GM21515 (cell line): ENCODE measurements around the gene NELFB.
"Not testable (repeated sequence)": the region's sequence is repeated elsewhere in the genome, so short reads cannot be mapped to it uniquely, and the experiment has no call there.

Source experiments
- ATAC-seq: cut with Tn5 transposase; IDR thresholded peaks from one replicate; pipeline ENCODE4 v1.9.1; 2021; ENCODE audit not compliant: unreplicated experiment

The NELFB gene

DNA sequence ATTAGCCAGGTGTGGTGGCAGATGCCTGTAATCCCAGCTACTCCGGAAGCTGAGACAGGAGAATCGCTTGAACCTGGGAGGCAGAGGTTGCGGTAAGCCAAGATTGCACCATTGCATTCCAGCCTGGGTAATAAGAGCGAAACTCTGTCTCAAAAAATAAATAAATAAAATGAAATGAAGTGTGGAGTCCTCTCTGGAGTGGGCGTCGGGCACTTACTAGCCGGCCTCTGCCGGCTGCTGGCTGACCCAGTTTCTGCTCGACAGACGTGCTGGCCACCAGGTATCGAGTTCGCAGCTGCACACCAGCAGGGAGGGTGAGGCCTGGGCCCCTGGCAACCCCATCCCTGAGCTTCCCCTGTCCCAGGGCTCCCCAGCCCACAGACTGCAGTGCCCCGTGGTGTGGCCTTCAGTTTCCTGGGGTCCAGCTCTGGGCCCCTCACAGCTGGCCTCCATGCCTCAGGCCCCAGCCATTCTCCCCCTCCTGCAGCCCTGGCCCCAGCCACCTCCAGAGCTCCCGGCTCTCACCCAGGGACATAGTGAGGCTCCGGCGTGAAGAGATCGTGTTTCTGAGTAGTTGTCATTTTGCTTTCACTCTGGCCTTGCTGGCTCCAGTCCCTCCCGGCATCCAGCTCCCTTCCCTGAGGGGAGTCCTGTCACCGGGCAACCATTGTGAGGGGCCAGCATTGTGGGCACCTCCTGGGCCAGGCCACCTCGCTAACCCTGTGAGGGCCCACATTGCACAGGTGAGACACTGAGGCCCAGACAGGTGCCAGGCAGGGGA is 7.8 kb upstream of the NELFB start:
- no peak for ATAC-seq

DNA sequence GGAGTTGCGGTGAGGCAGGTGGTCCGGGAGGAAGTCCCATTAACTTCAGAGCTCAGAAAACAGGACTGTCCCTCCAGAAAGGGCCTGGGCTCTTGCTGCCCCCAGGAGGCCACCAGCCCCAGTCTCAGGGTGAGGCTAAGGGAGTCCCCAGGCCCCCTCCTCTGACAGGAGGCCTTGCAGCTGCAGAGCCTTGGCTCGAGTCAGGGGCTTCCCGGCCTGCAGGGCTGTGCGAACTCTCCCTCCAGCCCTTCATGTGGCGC is 7.3 kb upstream of the NELFB start:
- ATAC-seq: no peak

DNA sequence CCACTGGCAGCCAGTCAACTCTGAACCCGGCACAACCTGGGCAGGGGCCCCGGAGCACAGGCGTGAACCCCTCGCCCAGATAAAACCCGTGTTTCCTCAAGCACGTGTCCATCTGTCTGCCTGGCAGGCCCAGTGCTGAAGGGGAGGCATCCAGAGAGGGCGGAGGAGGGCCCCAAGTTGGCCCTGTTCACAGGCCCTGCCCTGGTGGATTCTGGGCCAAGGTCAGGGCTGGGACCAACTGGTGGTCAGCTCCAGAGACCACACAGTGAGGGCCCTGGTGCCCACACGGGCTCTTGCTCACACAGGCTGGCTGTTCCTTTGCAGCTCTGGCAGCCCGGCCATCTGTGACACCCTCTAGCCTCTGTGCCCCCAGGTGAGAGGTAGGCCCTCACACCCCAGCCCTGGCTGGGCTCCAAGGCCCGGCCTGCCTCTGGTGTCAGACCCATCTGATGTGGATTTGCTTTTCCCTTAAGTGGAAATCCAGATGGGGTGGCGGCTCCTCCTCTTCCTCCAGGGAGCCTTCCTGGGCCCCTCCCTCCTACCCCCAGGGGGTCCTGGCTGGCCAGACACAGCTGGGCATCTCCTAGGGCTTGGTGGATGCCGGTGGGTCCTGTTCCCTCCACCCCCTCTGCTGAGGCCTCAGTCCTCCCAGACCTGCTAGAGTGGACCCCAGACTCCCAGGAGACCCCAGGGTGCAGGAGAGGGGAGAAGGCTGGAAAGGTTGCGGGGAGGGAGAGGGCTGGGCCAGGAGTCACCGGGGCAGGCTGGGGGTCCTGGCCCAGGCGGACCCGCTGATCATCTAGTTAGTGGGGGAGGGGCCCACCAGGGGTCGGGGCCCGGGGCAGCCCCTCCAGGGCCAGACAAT is 4.6 kb upstream of the NELFB start:
- no peak for ATAC-seq

DNA sequence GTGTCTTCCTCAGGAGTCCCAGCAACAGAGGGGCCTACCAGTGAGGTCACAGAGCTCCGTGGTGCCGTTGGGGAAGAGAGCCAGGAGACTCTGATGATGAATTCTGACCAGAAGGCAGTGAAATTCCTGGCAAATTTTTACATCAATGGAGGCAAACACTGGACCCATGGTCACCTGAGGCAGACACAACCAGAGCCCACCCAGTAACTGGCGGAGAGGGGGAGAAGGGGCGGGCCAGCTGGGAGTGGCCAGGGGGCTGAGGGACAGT is 4.0 kb upstream of the NELFB start, which contains the start of gene STPG3:
Gene STPG3, plus strand, starts transcription at position 93 of the 268 bp plus-strand sequence. Its CDS starts 1 bp downstream, at position 94.
- no peak for ATAC-seq

DNA sequence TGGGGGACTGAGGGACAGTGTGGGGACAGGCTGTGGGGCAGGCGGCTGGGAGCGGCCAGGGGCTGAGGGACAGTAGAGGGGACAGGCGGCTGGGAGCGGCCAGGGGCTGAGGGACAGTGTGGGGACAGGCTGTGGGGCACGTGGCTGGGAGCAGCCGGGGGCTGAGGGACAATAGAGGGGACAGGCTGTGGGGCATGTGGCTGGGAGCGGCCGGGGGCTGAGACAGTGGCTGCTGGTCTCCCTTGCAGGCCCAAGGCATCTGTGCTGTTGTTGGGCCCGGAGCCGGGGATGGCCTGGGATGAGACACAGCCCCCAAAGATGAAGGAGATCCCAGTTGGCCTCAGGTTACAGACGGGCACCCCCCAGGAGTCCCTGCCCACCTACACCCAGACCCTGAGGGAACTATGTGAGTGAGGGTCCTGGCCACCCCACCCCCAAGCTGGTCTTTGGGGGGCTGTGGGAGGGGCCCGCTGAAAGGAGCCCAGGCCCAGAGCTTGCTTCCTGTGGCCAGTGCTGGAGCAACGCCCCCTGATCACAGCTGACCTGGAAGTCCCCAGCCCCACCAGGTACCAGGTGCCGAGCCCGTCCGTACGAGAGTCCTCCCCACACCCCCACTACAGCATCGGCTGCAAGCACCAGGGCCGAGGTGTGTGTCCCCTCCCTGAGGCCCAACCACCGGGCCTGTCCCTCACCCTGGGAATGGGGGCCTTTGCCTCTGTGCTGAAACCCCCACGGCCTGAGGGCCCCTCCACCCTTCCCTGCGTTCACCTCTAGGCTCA is 3.4 kb upstream of the NELFB start:
- no peak for ATAC-seq

DNA sequence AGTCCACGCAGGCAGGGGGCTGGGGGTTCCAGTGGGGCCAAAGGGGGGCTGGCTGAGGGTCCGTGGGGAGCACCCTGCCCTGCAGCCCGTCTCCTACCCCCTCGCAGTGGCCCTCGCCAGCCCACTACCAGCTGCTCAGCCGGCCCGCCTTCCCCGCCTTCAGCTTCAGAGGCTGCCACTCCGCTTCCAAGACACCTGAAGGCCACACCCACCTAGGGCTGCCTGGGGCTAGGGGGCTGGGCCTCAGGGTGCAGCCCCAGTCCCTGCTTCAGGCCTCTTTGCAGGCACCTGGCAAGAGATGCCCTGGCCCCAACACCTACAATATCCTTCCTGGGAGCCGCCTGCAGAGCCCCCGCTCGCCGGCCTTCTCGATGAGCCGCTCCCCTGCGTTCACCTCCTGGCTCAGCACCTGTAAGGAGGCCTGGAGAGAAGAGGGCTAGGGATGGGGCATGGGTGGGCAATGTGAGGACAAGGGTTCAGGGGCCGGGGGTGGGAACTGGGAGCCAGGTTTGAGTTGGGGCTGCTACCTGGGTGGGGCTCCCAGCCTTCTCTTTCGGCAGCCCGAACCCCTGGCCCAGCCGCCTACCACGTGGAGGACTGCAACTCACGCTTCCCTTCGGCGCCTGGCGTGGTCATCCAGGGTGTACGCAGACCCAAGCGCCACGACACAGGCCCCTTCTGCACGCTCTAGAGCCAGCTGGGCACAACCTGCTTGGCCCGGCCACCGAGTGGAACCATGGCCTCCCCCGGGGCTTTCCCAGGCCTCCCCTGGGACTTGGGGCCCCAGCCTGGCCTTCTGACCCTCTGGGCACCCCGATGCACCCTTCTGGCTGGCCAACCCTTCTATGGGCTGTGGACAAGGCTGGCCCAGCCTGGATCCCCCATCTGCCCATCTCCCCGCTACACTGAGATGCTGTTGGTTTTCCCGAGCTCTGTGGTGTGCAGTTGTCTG is 2.3 kb upstream of the NELFB start:
- no peak for ATAC-seq

DNA sequence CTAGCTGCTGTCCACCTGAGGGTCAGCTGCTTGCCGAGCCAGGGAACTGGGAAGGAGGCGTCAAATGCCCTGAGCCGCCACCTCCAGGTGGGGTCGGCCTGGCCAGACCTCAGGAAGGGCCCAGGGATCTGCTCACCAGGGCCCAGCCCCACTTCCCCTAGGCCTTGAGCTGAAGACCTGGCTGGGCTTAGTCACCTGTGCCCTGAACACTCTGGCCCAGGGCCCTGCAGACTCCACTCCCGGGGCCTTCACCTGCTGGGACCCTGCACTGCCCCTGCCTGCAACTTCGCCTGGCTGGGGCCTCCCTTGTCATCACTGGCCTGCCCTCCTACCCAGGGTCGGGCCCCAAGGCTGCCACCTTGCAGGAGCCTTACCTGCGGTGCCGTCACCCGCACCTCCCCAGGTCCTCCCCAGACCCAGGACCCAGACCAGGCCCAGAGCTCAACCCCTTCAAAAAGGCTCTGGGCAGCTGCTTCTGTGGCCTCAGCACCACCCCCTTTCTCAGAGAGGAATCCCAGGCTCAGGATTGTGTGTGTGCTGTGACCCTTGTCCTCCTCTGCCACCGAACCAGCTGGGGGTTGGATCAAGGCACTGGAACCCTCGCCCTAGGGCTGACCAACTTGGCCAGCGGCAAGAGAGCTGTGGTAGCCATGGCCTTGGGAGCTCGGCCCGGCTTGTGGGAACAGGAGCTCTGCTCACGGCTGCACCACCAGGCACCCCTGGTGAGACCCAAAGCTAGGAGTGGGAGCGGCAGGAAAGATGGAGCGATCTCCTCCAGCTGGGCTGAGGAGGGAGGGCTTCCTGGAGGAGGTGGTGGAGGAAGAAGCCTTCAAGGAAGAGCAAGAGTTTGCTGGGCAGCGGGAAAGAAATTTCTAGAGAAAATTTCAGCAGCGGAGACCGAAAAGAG is 1.2 kb upstream of the NELFB start:
- no peak for ATAC-seq

DNA sequence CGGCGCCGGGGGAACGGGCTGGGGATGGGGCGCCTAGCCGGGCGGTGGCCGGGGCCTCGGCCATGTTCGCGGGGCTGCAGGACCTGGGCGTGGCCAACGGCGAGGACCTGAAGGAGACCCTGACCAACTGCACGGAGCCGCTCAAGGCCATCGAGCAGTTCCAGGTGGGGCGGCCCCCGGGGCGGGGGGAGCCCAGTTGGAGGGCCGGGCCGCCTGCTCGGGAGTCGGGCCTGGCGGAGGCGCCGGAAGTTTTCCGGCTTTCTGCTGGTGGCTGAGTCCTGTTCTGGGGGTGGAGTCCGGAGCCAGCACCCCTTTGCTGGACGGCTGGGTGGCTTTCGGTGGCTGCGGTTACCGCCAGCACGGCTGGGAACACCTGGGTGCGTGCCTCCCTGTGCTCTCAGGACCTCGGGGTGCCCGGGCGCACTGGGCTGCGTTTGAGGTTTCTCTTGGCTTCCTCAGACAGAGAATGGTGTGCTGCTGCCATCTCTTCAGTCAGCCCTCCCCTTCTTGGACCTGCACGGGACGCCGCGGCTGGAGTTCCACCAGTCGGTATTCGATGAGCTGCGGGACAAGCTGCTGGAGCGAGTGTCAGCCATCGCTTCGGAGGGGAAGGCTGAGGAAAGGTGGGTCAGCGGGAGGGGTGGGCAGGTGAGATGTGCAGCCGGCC is 454 bp downstream of the NELFB start:
- peak; percentile 15 for ATAC-seq

DNA sequence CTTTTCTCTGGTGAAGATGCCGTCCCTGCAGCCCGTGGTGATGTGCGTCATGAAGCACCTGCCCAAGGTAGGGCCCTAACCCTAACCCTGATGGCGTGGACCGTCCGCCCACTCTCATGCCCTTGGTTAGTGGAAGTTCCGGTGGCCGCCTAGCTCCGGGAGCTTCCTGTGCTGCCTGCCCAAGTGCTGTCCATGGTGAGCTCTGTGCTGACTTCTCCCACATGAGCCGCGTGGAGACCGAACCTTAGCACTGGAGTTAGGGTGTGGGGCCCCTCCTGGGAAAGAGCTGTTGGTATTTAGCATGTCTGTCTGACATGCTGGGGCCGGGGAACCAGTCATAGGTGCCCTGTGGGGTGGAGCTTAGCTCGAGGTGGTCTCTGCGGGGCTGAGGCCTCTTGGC is 1.2 kb downstream of the NELFB start:
- no peak for ATAC-seq

DNA sequence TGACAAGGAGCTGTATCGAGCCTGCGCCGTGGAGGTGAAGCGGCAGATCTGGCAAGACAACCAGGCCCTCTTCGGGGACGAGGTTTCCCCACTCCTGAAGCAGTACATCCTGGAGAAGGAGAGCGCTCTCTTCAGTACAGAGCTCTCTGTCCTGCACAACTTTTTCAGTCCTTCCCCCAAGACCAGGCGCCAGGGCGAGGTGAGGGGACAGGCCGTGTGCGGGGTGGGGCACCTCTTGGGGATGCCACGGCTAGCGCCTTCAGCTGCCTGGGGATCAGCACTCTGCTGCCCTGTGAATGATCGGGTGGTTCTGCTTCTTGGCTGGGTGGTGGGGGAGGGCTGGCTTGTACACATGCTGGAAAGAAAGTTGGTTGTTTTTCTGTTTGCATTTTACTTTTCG is 1.7 kb downstream of the NELFB start:
- ATAC-seq: no peak

DNA sequence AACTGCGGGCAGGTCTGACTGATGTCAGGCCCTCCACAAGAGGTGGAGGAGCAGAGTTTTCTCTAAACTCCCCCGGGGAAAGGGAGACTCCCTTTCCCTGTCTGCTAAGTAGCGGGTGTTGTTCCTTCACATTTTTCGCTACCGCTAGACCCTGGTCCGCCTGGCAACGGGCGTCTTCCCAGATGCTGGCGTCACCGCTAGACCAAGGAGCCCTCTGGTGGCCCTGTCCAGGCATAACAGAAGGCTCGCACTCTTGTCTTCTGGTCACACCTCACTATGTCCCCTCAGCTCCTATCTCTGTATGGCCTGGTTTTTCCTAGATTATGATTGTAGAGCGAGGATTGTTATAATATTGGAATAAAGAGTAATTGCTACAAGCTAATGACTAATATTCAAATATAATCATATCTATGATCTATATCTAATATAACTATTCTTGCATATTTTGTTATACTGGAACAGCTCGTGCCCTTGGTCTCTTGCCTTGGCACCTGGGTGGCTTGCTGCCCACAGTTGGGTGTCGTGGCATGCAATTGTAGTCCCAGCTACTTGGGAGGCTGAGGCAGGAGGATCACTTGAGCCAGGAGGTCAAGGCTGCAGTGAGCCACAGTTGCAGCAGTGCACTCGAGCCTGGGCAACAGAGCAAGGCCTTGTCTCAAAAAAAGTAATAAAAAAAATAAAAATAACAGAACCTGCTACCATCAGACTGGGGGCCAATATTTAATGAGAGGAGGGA is 7.2 kb downstream of the NELFB start:
- not testable (repeated sequence) for ATAC-seq

DNA sequence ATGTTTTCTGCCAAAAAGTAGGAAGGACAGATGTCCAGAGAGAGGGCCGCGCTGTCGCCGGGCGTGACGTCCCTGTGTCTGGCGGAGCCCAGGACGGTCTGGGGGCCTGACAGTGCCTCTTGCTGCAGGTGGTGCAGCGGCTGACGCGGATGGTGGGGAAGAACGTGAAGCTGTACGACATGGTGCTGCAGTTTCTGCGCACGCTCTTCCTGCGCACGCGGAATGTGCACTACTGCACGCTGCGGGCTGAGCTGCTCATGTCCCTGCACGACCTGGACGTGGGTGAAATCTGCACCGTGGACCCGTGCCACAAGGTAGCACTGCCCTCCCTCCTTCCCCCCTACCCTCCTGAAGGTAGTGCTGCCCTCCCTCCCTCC is 7.8 kb downstream of the NELFB start:
- no peak for ATAC-seq

DNA sequence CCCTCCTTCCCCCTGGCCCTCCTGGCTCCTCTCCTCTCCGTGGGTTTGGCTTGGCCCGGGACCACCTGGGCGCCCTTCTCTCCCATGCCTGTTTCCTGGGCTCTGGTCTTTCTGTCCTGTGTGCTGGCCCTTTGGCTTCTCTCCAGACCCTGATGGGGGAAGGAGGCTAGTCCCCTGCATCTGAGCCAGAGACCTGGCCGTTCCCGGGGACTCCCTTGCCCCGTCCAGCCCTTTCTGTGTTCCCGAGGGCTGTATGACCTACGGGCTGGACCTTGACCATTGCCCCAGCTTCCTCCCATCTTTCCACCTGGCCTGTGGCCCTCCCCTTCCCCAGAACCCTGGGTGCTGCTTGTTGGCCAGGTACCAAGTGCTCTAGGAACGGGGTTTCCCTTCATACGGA is 8.4 kb downstream of the NELFB start:
- ATAC-seq: no peak

DNA sequence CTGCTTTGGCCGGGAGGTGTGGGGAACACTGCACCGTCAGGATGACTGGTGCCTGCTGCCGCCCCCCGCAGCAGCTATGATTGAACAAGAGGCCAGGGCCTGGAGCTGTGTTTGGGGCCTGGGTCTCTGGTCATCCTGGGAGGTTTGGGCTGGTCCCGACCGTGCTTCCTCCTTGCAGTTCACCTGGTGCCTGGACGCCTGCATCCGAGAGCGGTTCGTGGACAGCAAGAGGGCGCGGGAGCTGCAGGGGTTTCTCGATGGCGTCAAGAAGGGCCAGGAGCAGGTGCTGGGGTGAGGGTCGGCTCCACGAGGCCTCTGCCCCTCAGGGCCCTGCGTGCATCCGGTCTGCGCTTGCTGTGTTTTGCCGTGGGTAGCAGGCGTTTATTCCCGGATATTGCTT is 8.9 kb downstream of the NELFB start:
- no peak for ATAC-seq

DNA sequence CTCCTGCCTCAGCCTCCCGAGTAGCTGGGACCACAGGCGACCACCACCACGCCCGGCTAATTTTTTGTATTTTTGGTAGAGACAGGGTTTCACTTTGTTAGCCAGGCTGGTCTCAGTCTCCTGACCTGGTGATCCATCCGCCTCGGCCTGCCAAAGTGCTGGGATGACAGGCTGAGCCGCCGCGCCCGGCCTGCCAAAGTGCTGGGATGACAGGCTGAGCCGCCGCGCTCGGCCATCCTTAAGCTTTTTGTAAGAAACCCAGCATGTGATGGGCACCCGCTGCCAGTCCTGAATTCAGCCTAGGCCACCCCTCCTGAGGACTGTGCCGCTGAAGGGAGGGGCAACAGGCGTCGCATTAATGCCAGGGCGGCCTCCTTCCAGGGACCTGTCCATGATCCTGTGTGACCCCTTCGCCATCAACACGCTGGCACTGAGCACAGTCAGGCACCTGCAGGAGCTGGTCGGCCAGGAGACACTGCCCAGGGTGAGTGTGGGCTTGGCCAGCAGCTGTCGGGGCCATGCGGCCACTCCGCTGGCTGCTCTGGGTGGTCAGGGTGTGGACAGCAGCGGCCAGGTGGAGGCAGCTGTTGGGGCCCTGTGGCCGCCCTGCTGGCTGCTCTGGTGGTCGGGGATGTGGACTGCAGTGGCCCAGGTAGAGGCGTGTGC is 10.5 kb downstream of the NELFB start:
- no peak for ATAC-seq

DNA sequence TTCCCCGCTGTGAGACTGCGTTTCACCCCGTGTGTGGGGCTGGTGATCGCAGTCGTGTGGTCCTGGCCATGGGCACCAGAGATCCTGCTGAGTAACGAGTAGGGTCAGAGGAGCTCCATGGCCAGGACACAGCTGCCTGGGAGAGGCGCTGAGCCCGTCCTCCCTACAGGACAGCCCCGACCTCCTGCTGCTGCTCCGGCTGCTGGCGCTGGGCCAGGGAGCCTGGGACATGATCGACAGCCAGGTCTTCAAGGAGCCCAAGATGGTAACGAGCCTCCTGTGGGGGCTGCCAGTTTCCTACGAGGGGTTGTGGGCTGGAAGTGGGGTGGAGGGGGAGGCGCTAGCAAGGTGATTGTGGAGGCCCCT is 11.0 kb downstream of the NELFB start:
- ATAC-seq: no peak

DNA sequence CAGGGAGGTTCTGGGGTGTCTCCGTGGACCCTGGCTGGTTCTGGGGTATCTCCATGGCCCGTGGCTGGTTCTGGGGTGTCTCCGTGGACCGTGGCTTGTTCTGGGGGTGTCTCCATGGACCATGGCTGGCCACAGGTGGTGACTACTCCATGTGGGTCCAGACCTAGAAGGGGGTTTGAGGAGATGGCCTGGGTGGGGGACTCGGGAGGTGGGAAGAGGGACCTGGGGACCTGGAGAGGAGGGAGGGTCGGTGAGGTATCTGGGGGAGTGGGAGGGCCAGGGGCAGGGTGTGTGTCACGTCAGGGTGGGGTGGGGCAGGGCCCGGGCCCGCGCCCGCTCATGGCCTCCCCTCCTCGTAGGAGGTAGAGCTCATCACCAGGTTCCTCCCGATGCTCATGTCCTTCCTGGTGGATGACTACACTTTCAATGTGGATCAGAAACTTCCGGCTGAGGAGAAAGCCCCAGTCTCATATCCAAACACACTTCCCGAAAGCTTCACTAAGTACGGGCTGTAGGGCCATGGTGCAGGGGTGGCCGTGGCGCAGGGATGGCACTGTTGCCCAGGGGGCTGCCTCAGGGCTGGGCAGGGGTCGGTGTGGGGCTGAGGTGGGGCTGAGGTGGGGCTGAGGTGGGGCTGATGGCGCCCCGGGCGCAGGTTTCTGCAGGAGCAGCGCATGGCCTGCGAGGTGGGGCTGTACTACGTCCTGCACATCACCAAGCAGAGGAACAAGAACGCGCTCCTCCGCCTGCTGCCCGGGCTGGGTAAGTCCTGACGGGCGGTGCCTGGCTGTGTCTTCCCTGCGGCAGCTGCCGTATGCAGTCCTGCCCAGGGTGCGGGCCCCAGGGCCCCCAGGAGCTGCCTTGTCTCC is 11.7 kb downstream of the NELFB start:
- ATAC-seq: no peak
